ENCODE measurements around the gene DYRK3.
"Not testable (repeated sequence)": the region's sequence is repeated elsewhere in the genome, so short reads cannot be mapped to it uniquely, and the experiment has no call there.

The DYRK3 gene

GRCh38 chr1:206635080-206635977 lies at the start of gene DYRK3:
Gene DYRK3, plus strand, starts transcription at chr1:206635536. Its CDS starts 168 bp downstream, at chr1:206635704.
- DNase-seq (ENCODE audit: low read depth in 2 of 2, low spot score in 1 of 2) = peak; percentile 71 to 75

- DNase-seq (ENCODE audit: low read depth in 2 of 2, low spot score in 1 of 2) = no peak
These were observed 48.6 kb upstream of the DYRK3 start for GRCh38 chr1:206586501-206587445.

- no peak for DNase-seq (ENCODE audit: low read depth in 2 of 2, low spot score in 1 of 2)
These were observed 47.4 kb upstream of the DYRK3 start for GRCh38 chr1:206587904-206588303.

GRCh38 chr1:206588492-206588891 lies 46.8 kb upstream of the DYRK3 start:
- no peak for DNase-seq (ENCODE audit: low read depth in 2 of 2, low spot score in 1 of 2)

GRCh38 chr1:206589206-206589605 lies 46.1 kb upstream of the DYRK3 start:
- no peak for DNase-seq (ENCODE audit: low read depth in 2 of 2, low spot score in 1 of 2)

GRCh38 chr1:206590025-206590758 lies 45.1 kb upstream of the DYRK3 start:
- DNase-seq (ENCODE audit: low read depth in 2 of 2, low spot score in 1 of 2) = no peak

GRCh38 chr1:206591226-206591625 lies 44.1 kb upstream of the DYRK3 start:
- DNase-seq (ENCODE audit: low read depth in 2 of 2, low spot score in 1 of 2) = no peak

- DNase-seq (ENCODE audit: low read depth in 2 of 2, low spot score in 1 of 2) = no peak
These were observed 43.6 kb upstream of the DYRK3 start for GRCh38 chr1:206591696-206592095.

GRCh38 chr1:206593351-206593925 lies 41.9 kb upstream of the DYRK3 start:
- DNase-seq (ENCODE audit: low read depth in 2 of 2, low spot score in 1 of 2) = no peak

- no peak for DNase-seq (ENCODE audit: low read depth in 2 of 2, low spot score in 1 of 2)
These were observed 39.6 kb upstream of the DYRK3 start for GRCh38 chr1:206595581-206596318.

- no peak for DNase-seq (ENCODE audit: low read depth in 2 of 2, low spot score in 1 of 2)
These were observed 39.0 kb upstream of the DYRK3 start for GRCh38 chr1:206596319-206596666.

GRCh38 chr1:206600527-206600926 lies 34.8 kb upstream of the DYRK3 start:
- DNase-seq (ENCODE audit: low read depth in 2 of 2, low spot score in 1 of 2) = no peak

- DNase-seq (ENCODE audit: low read depth in 2 of 2, low spot score in 1 of 2) = no peak
These were observed 30.5 kb upstream of the DYRK3 start for GRCh38 chr1:206604861-206605260.

- no peak for DNase-seq (ENCODE audit: low read depth in 2 of 2, low spot score in 1 of 2)
These were observed 28.5 kb upstream of the DYRK3 start for GRCh38 chr1:206606867-206607266.

- DNase-seq (ENCODE audit: low read depth in 2 of 2, low spot score in 1 of 2) = peak in 1 of 2 donors; percentile 28
These were observed 27.1 kb upstream of the DYRK3 start for GRCh38 chr1:206608108-206608698.

GRCh38 chr1:206609229-206609991 lies 25.9 kb upstream of the DYRK3 start:
- no peak for DNase-seq (ENCODE audit: low read depth in 2 of 2, low spot score in 1 of 2)

GRCh38 chr1:206612129-206612876 lies 23.0 kb upstream of the DYRK3 start, which contains the start of gene EIF2D:
Gene EIF2D, minus strand, starts transcription at chr1:206612465. Its CDS starts 123 bp downstream, at chr1:206612342.
- peak; percentile 69 to 86 for DNase-seq (ENCODE audit: low read depth in 2 of 2, low spot score in 1 of 2)

GRCh38 chr1:206626396-206626795 lies 8.9 kb upstream of the DYRK3 start:
- not testable (repeated sequence) for DNase-seq (ENCODE audit: low read depth in 2 of 2, low spot score in 1 of 2)

Data from stimulated activated CD8-positive, alpha-beta memory T cell treated with anti-CD3 and anti-CD28 coated beads, Interleukin-4, amount 100 ng/mL, for 1 hour (primary cell).